ENCODE results near the gene PEF1.

Gene PEF1

DNA sequence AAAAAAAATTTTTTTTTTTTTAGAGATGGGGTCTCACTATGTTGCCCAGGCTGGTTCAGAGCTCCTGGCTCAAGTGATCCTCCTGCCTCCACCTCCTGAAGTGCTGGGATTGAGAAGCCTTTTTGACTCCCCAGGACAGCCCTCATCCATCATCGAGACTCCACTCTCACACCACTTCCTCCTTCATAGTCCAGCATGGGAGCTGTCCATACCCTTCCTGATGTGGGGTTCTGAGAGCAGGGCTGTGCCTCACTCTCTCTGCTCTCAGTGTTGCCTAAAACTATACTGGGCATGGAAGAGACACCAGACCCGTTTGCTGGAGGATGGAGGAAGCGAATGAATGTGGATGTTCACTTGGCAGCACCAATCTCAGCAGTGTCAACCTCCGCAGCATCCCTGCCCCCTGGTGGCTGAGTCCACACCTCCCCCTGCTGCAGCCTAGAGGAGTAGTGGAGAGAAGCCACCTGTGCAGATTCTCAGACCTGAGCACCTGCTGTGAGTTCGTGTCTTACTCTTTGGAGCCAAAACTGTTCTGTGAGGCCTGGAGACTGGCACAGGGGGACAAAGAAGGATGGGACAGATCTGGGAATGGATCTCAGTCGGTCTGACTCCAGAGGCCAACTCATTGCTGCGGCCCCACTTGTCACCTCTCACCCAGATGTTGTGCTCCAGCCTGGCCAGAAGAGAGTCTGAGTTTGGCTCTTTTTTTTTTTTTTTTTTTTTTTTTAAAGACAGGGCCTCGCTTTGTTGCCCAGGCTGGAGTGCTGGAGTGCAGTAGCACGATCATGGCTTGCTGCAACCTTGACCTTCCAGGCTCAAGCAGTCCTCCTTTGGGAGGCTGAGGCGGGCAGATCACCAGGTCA, 50.7 kb downstream of the PEF1 start:
- H3K27me3 ChIP-seq (ENCODE audit: insufficient read depth, poor library complexity, severe bottlenecking): no peaks in the 10 kb centered on the region
- H3K4me1 ChIP-seq (ENCODE audit: insufficient read depth, poor library complexity, severe bottlenecking): peaks cover 11% of the 10 kb centered on the region
- DNase-seq (ENCODE audit: low spot score) (peak; percentile 69), ATAC-seq (ENCODE audit: low read depth) (peak; percentile 89)
- no peak overlapping the region for H3K4me3 ChIP-seq (ENCODE audit: severe bottlenecking)
- no peaks in the 10 kb centered on the region for H3K9me3 ChIP-seq (ENCODE audit: severe bottlenecking)
- TF ChIP-seq, protein P1, sequence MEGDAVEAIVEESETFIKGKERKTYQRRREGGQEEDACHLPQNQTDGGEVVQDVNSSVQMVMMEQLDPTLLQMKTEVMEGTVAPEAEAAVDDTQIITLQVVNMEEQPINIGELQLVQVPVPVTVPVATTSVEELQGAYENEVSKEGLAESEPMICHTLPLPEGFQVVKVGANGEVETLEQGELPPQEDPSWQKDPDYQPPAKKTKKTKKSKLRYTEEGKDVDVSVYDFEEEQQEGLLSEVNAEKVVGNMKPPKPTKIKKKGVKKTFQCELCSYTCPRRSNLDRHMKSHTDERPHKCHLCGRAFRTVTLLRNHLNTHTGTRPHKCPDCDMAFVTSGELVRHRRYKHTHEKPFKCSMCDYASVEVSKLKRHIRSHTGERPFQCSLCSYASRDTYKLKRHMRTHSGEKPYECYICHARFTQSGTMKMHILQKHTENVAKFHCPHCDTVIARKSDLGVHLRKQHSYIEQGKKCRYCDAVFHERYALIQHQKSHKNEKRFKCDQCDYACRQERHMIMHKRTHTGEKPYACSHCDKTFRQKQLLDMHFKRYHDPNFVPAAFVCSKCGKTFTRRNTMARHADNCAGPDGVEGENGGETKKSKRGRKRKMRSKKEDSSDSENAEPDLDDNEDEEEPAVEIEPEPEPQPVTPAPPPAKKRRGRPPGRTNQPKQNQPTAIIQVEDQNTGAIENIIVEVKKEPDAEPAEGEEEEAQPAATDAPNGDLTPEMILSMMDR (IDR thresholded peaks at IDR 0.05; ENCODE audit: poor library complexity, severe bottlenecking): peak; percentile 90
- H3K36me3 ChIP-seq (ENCODE audit: low read depth): no peaks in the 10 kb centered on the region
- H3K27ac ChIP-seq (ENCODE audit: poor library complexity, severe bottlenecking): no peak overlapping the region

DNA sequence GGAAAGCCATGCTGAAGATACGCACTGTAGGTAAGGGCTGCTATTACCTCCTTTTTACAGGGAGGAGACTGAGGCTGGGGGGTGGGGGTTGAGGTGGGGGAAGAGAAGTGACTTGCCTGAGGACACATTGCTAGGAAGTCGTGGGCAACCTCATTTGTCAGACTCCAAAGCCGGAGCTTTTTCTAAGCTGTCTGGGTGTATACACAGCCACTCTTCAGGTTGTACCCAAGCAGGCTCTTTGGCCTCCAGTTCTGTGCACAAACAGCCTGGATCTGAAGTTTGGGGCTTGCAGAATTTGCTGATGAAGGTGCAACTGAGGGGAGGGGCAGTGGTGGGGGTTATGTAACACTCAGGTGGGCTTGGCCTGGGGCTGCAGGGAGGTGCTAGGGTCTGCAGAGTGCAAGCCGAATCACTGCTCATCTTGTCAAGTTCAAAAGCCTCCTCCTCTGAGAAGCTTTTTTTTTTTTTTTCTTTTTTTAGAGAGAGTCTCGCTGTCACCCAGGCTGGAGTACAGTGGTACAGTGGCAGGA, 51.5 kb downstream of the PEF1 start:
- Histone ChIP-seq H3K9me3 (ENCODE audit: severe bottlenecking) (no peaks in the 10 kb centered on the region), H3K4me3 (ENCODE audit: severe bottlenecking) (no peak overlapping the region), H3K36me3 (ENCODE audit: low read depth) (peaks cover 2% of the 10 kb centered on the region; the same call in 1 of the 2 replicates), H3K4me1 (ENCODE audit: insufficient read depth, poor library complexity, severe bottlenecking) (peaks cover 16% of the 10 kb centered on the region), H3K27ac (ENCODE audit: poor library complexity, severe bottlenecking) (no peak overlapping the region), H3K27me3 (ENCODE audit: insufficient read depth, poor library complexity, severe bottlenecking) (no peaks in the 10 kb centered on the region)
- ATAC-seq (ENCODE audit: low read depth) (no peak), DNase-seq (ENCODE audit: low spot score) (no peak)
- TF ChIP-seq, protein P1 (IDR thresholded peaks at IDR 0.05; ENCODE audit: poor library complexity, severe bottlenecking): no peak

- Histone ChIP-seq H3K9me3 (ENCODE audit: severe bottlenecking) (no peaks in the 10 kb centered on the region), H3K36me3 (ENCODE audit: low read depth) (peaks cover 10% of the 10 kb centered on the region), H3K27ac (ENCODE audit: poor library complexity, severe bottlenecking) (peak overlapping the region; percentile 32), H3K4me1 (ENCODE audit: insufficient read depth, poor library complexity, severe bottlenecking) (peaks cover 24% of the 10 kb centered on the region), H3K4me3 (ENCODE audit: severe bottlenecking) (no peak overlapping the region), H3K27me3 (ENCODE audit: insufficient read depth, poor library complexity, severe bottlenecking) (no peaks in the 10 kb centered on the region)
- TF ChIP-seq, protein P1 (IDR thresholded peaks at IDR 0.05; ENCODE audit: poor library complexity, severe bottlenecking): no peak
- no peak for ATAC-seq (ENCODE audit: low read depth)
- DNase-seq (ENCODE audit: low spot score): no peak
Measured at GRCh38 chr1:31592132-31592531, 52.5 kb downstream of the PEF1 start.

GRCh38 chr1:31591425-31592093, 53.1 kb downstream of the PEF1 start:
- TF ChIP-seq, protein P1 (IDR thresholded peaks at IDR 0.05; ENCODE audit: poor library complexity, severe bottlenecking): no peak
- peak; percentile 75 for DNase-seq (ENCODE audit: low spot score)

More at GRCh38 chr1:31591425-31592093, 53.1 kb downstream of the PEF1 start:
- Histone ChIP-seq H3K9me3 (ENCODE audit: severe bottlenecking) (no peaks in the 10 kb centered on the region), H3K36me3 (ENCODE audit: low read depth) (peaks cover 10% of the 10 kb centered on the region), H3K27ac (ENCODE audit: poor library complexity, severe bottlenecking) (peak overlapping the region; percentile 32), H3K4me1 (ENCODE audit: insufficient read depth, poor library complexity, severe bottlenecking) (peaks cover 24% of the 10 kb centered on the region), H3K27me3 (ENCODE audit: insufficient read depth, poor library complexity, severe bottlenecking) (no peaks in the 10 kb centered on the region), H3K4me3 (ENCODE audit: severe bottlenecking) (no peak overlapping the region)
- ATAC-seq (ENCODE audit: low read depth): peak; percentile 56
